ENCODE results near the gene PRR9.

GRCh38 chr1:153210206-153210605 lies 7.2 kb upstream of the PRR9 start:
- TF ChIP-seq MAX (CRISPR knock-in tag; IDR thresholded peaks at IDR 0.05) (peak; percentile 30; the same call in 1 of the 2 replicates), ELF4 (CRISPR knock-in tag; IDR thresholded peaks at IDR 0.05; ENCODE audit: low read depth) (no peak), CTCF (IDR thresholded peaks at IDR 0.05) (no peak), ZNF281 (CRISPR knock-in tag; IDR thresholded peaks at IDR 0.05) (no peak), FOXP4 (CRISPR knock-in tag; IDR thresholded peaks at IDR 0.05) (no peak), ARID4B (CRISPR knock-in tag; IDR thresholded peaks at IDR 0.05; ENCODE audit: borderline replicate concordance) (no peak), ATF3 (CRISPR knock-in tag; conservative IDR thresholded peaks at IDR 0.05) (no peak), NR1H2 (CRISPR knock-in tag; IDR thresholded peaks at IDR 0.05) (no peak), ZNF532 (CRISPR knock-in tag; IDR thresholded peaks at IDR 0.05; ENCODE audit: borderline replicate concordance) (no peak), CREB1 (CRISPR knock-in tag; IDR thresholded peaks at IDR 0.05) (no peak), SMAD4 (CRISPR knock-in tag; IDR thresholded peaks at IDR 0.05) (no peak), E2F4 (CRISPR knock-in tag; IDR thresholded peaks at IDR 0.05; ENCODE audit: borderline replicate concordance, low read depth) (no peak)

All from WTC11 (cell line).